OCI-LY1 (cell line): ENCODE measurements around the gene BUD31.

Source experiments
- H2AFZ ChIP-seq: fragments of 200-600 bp; sonication (generic), shearing (Covaris generic); 2 replicates; pipeline ENCODE4 v1.6.0; 2014; ENCODE audit warnings: antibody characterized with exemption, mild to moderate bottlenecking, low read length
- H3F3A ChIP-seq: fragments of 200-600 bp; sonication (generic), shearing (Covaris generic); 2 replicates; pipeline ENCODE4 v1.6.0; 2014; ENCODE audit warnings: mild to moderate bottlenecking, antibody characterized with exemption, low read length, moderate library complexity; ENCODE audit not compliant: insufficient read depth
- H3K27ac ChIP-seq: fragments of 200-600 bp; sonication (generic); 2 replicates; pipeline ENCODE4 v1.5.1; 2014; ENCODE audit warnings: low read length, mixed run types, mild to moderate bottlenecking, low read depth; ENCODE audit not compliant: poor library complexity, severe bottlenecking
- H3K27me3 ChIP-seq: fragments of 200-600 bp; sonication (generic); 2 replicates; pipeline ENCODE4 v1.6.0; 2014; ENCODE audit warnings: antibody characterized with exemption, mild to moderate bottlenecking, low read length, moderate library complexity; ENCODE audit not compliant: insufficient read depth
- H3K36me3 ChIP-seq: fragments of 200-600 bp; sonication (generic); 2 replicates; pipeline ENCODE4 v1.6.1; 2014; ENCODE audit warnings: mild to moderate bottlenecking, antibody characterized with exemption, low read length, moderate library complexity, mixed read lengths; ENCODE audit not compliant: insufficient read depth
- H3K4me1 ChIP-seq: fragments of 200-600 bp; sonication (generic); 2 replicates; pipeline ENCODE4 v1.5.1; 2014; ENCODE audit warnings: mild to moderate bottlenecking, low read length, moderate library complexity; ENCODE audit not compliant: insufficient read depth, severe bottlenecking
- H3K4me2 ChIP-seq: fragments of 200-600 bp; sonication (generic), shearing (Covaris generic); 2 replicates; pipeline ENCODE4 v1.6.1; 2014; ENCODE audit warnings: low read length
- H3K4me3 ChIP-seq: fragments of 200-600 bp; sonication (generic); 2 replicates; pipeline ENCODE4 v1.5.1; 2014; ENCODE audit warnings: low read length, low read depth, mild to moderate bottlenecking, mixed read lengths; ENCODE audit not compliant: poor library complexity, severe bottlenecking
- H3K79me2 ChIP-seq: fragments of 200-600 bp; shearing (Covaris generic); 2 replicates; pipeline ENCODE4 v1.6.1; 2016; ENCODE audit warnings: mixed run types, low read length, mixed read lengths; ENCODE audit not compliant: insufficient read depth
- H3K9ac ChIP-seq: fragments of 200-600 bp; sonication (generic), shearing (Covaris generic); 2 replicates; pipeline ENCODE4 v1.6.1; 2014; ENCODE audit warnings: mild to moderate bottlenecking, low read length, mixed read lengths
- H3K9me2 ChIP-seq: fragments of 200-600 bp; sonication (generic), shearing (Covaris generic); 2 replicates; pipeline ENCODE4 v1.6.1; 2014; ENCODE audit warnings: low read depth, mild to moderate bottlenecking, low read length, mixed read lengths
- H3K9me3 ChIP-seq: fragments of 200-600 bp; shearing (Covaris generic); 2 replicates; pipeline ENCODE4 v1.6.1; 2014; ENCODE audit warnings: low read length, mixed read lengths
- H4K20me1 ChIP-seq: fragments of 200-600 bp; sonication (generic), shearing (Covaris generic); 2 replicates; pipeline ENCODE4 v1.6.0; 2016; ENCODE audit warnings: mild to moderate bottlenecking, low read length; ENCODE audit not compliant: insufficient read depth
- EZH2 ChIP-seq: fragments of 200-600 bp; sonication (generic), shearing (Covaris generic); IDR thresholded peaks from 2 replicates; pipeline ENCODE4 v1.8.0; 2017; ENCODE audit warnings: borderline replicate concordance, mixed run types, mild to moderate bottlenecking, antibody characterized with exemption, low read length, moderate library complexity, mixed read lengths
- TF ChIP-seq, protein P1 (sequence below): fragments of 200-600 bp; sonication (generic), shearing (Covaris generic); IDR thresholded peaks from 2 replicates; pipeline ENCODE4 v1.5.1; 2017; ENCODE audit warnings: mild to moderate bottlenecking, antibody characterized with exemption, low read length, moderate library complexity, mixed read lengths

The BUD31 gene

DNA sequence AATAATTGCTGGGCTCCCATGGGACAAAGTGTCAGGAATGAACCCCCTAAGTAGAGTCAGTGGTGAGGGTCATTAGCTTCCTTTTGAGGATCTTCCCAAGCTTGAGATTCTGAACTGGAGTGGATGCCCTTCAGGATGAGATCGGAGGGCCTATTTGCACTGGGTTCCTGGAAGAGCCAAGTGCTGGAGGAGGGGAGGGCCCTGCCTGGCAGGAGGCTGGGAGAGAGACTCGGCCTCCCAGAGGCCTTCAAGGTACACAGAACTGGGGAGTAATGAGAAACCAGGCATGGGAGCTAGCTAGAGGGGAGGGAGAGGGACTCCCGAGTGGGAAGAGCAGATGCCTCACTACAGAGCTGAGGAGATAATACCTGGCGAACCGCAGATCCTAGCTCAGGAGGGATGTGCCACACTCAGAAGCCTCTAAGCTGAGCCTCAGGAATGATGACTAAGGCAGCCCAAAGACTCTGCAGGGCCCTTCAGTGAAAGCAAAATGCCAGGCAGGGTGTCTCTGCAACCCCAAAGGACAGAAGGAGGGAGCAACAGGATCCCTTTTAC, 9.8 kb upstream of the BUD31 start:
- no peaks in the 10 kb centered on the region for H3K27me3 ChIP-seq
- H4K20me1 ChIP-seq = no peaks in the 10 kb centered on the region
- H3F3A ChIP-seq = no peaks in the 10 kb centered on the region

DNA sequence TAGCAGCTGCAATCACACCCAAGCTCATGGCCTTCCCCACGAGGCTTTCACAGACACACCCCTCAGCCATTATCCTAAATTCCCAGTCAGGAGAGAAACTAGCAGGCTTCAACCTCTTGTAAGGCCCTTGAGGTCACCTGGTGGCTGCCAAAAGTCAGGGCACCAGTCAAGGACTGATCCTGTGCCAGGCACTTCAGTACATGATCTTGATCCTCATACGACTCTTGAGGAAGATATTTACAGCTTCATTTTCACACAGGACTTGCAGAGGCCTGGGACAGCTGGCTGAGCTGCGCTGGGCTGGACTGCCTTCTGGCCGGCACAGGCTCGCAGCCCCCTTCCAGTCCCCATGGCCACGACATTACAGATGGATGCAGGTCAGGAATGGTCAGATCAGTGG, 9.2 kb upstream of the BUD31 start:
- H3K9me3 ChIP-seq = no peaks in the 10 kb centered on the region
- H4K20me1 ChIP-seq = no peaks in the 10 kb centered on the region
- TF ChIP-seq, protein P1, sequence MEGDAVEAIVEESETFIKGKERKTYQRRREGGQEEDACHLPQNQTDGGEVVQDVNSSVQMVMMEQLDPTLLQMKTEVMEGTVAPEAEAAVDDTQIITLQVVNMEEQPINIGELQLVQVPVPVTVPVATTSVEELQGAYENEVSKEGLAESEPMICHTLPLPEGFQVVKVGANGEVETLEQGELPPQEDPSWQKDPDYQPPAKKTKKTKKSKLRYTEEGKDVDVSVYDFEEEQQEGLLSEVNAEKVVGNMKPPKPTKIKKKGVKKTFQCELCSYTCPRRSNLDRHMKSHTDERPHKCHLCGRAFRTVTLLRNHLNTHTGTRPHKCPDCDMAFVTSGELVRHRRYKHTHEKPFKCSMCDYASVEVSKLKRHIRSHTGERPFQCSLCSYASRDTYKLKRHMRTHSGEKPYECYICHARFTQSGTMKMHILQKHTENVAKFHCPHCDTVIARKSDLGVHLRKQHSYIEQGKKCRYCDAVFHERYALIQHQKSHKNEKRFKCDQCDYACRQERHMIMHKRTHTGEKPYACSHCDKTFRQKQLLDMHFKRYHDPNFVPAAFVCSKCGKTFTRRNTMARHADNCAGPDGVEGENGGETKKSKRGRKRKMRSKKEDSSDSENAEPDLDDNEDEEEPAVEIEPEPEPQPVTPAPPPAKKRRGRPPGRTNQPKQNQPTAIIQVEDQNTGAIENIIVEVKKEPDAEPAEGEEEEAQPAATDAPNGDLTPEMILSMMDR = no peak
- no peak for TF ChIP-seq EZH2
- H3K9me2 ChIP-seq = no peaks in the 10 kb centered on the region
- H3K4me2 ChIP-seq = no peak overlapping the region
- no peak overlapping the region for H2AFZ ChIP-seq
- no peak overlapping the region for H3K4me3 ChIP-seq
- H3K9ac ChIP-seq = no peak overlapping the region
- H3K4me1 ChIP-seq = no peaks in the 10 kb centered on the region
- no peaks in the 10 kb centered on the region for H3F3A ChIP-seq
- no peaks in the 10 kb centered on the region for H3K79me2 ChIP-seq
- peaks cover 97% of the 10 kb centered on the region for H3K36me3 ChIP-seq
- no peaks in the 10 kb centered on the region for H3K27me3 ChIP-seq
- no peak overlapping the region for H3K27ac ChIP-seq

More for the DNA sequence above, 9.8 kb upstream of the BUD31 start:
- Histone ChIP-seq H3K4me3 (no peak overlapping the region), H2AFZ (no peak overlapping the region), H3K4me1 (no peaks in the 10 kb centered on the region), H3K9ac (no peak overlapping the region), H3K79me2 (no peaks in the 10 kb centered on the region), H3K9me3 (no peaks in the 10 kb centered on the region), H3K4me2 (no peak overlapping the region), H3K9me2 (no peaks in the 10 kb centered on the region), H3K36me3 (peaks cover 97% of the 10 kb centered on the region), H3K27ac (no peak overlapping the region)
- TF ChIP-seq, protein P1 = no peak
- TF ChIP-seq EZH2 = no peak

DNA sequence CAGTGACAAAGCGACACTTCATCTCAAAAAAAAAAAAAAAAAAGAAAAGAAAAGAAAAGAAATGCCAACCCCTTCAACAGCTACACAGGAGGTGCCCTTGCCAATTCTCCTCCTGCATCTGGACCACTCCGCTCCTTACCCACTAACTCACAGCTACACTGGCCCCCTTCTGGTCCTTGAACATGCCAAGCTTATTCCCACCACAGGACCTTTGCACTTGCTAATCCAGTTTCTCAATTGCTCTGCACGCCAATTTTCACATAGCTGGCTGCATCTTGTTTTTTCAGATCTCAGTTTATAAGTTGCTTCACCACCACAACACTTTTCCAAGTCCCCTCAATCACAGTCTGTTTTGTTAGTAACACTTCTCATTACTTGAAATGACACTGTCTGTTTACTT, 5.9 kb upstream of the BUD31 start:
- Histone ChIP-seq H3K4me2 (no peak overlapping the region), H3K4me3 (no peak overlapping the region), H3K9me2 (no peaks in the 10 kb centered on the region), H3K36me3 (peaks cover 70% of the 10 kb centered on the region), H3F3A (no peaks in the 10 kb centered on the region), H2AFZ (no peak overlapping the region), H3K79me2 (peaks cover 24% of the 10 kb centered on the region), H3K27me3 (no peaks in the 10 kb centered on the region), H3K4me1 (peaks cover 16% of the 10 kb centered on the region), H3K9ac (no peak overlapping the region), H3K9me3 (no peaks in the 10 kb centered on the region), H4K20me1 (no peaks in the 10 kb centered on the region), H3K27ac (no peak overlapping the region)
- no peak for TF ChIP-seq EZH2
- TF ChIP-seq, protein P1 = no peak
